Fibroblast of pulmonary artery (primary cell): ENCODE measurements around the gene RND3.

Experiments
- DNase-seq: peaks from one replicate; pipeline ENCODE4 v3.0.0-alpha.2; 2010; ENCODE audit warnings: low read depth
- H3K4me3 ChIP-seq: replicated peaks from 2 replicates; pipeline ENCODE4 v1.5.1; 2011; ENCODE audit warnings: low read depth, mild to moderate bottlenecking, control low read depth, low read length, moderate library complexity
- TF ChIP-seq, protein P1 (sequence below): IDR thresholded peaks from 2 replicates; pipeline ENCODE4 v1.5.1; 2011; ENCODE audit warnings: mild to moderate bottlenecking, control low read depth, low read length, inconsistent platforms; ENCODE audit errors: missing control alignments

RND3 gene

DNA sequence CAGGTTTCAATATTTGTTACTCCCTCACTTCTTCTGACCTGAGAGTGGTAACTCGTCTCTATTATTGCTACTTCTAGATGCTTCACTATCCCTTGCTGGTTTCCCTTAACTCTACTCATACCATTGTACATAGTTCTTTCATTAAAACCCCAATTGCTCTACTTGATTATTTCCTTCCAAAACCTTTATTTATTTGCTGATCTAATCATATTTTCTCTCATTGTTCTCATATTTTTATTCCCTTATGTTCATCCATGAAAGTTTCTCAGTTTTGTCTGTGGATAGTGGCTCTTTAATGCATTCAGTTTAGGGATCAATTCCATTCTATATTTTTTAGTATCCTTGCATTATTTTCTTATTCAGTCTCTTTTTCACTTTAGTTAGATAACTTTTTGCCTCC, 42.1 kb downstream of the RND3 start:
- no peak for DNase-seq
- TF ChIP-seq, protein P1, sequence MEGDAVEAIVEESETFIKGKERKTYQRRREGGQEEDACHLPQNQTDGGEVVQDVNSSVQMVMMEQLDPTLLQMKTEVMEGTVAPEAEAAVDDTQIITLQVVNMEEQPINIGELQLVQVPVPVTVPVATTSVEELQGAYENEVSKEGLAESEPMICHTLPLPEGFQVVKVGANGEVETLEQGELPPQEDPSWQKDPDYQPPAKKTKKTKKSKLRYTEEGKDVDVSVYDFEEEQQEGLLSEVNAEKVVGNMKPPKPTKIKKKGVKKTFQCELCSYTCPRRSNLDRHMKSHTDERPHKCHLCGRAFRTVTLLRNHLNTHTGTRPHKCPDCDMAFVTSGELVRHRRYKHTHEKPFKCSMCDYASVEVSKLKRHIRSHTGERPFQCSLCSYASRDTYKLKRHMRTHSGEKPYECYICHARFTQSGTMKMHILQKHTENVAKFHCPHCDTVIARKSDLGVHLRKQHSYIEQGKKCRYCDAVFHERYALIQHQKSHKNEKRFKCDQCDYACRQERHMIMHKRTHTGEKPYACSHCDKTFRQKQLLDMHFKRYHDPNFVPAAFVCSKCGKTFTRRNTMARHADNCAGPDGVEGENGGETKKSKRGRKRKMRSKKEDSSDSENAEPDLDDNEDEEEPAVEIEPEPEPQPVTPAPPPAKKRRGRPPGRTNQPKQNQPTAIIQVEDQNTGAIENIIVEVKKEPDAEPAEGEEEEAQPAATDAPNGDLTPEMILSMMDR = no peak
- no peak overlapping the region for H3K4me3 ChIP-seq

- no peak overlapping the region for H3K4me3 ChIP-seq
- TF ChIP-seq, protein P1 = no peak
- no peak for DNase-seq
Observed at GRCh38 chr2:150442484-150442883, 45.0 kb downstream of the RND3 start.

DNA sequence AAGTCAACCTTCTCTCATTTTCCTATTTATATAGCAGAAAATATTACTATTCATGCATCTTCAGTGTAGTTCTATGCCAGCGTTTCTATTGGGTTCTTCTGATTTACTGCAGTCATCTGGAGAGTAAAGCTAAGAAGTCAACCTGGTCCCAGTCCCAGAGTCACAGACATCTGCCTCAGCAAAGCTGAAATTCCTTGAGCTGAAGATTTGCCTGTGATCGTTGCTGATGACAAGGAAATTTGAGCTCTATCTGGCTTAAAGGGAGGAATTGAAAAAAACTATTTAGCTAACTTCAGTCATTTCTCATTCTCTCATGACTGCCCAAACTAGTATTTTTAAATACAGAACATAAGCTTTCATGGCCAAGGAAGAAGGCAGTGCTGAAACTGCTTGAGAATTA, 45.7 kb downstream of the RND3 start:
- no peak for DNase-seq
- no peak overlapping the region for H3K4me3 ChIP-seq
- TF ChIP-seq, protein P1 = no peak

DNA sequence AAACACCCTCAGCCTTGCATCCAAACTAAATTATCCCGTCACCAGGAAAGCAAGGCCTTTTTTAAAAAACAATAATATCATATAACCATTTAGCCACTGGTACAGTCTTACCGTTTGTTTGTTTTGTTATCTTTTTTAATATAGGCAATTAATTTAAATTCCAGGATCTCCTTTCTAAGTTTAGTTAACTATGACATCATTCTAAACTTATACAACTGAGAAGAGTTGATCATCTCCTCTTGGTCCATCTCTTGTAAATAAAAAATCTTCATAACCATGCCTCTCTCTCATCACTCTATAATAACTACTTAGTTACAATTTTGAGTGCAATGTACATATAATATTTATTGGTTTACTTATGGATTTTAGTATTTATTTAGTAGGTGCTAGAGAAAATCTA, 46.2 kb downstream of the RND3 start:
- TF ChIP-seq, protein P1 = no peak
- H3K4me3 ChIP-seq = no peak overlapping the region
- no peak for DNase-seq

DNA sequence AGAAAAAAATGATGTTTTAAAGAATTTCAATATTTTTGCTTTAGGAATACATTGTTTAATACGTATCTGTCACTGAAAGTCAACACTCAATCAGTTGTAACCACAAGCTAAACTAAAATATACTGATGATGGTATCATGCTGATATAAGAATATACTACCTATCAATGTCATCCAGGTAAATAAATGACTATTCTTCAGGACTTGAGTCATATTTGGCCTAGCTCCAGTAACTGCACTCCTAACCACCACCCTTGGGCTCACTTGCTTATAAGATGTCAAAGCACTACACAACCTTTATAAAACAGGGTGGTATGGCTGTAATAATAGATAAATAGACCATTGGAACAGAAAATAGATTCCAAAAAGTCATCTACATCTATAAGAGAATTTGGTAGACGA, 48.8 kb downstream of the RND3 start:
- no peak overlapping the region for H3K4me3 ChIP-seq
- TF ChIP-seq, protein P1 = no peak
- DNase-seq = no peak

- H3K4me3 ChIP-seq = no peak overlapping the region
- TF ChIP-seq, protein P1 = no peak
- no peak for DNase-seq
Observed at GRCh38 chr2:150438041-150438440, 49.4 kb downstream of the RND3 start.

- TF ChIP-seq, protein P1 = no peak
- DNase-seq = no peak
- no peak overlapping the region for H3K4me3 ChIP-seq
Observed at GRCh38 chr2:150432312-150432625, 55.2 kb downstream of the RND3 start.
